ENCODE data around the gene ZBTB1. TPM values are rescaled to one million over a fixed set of nuclear protein-coding genes. Genes with fewer than 3 reads are reported as not detected.

Gene ZBTB1
- total and polyA plus RNA-seq, 2 donors (not counting 1 experiment from before 2014, with no cell fraction given) = 52.8 to 108 TPM

DNA sequence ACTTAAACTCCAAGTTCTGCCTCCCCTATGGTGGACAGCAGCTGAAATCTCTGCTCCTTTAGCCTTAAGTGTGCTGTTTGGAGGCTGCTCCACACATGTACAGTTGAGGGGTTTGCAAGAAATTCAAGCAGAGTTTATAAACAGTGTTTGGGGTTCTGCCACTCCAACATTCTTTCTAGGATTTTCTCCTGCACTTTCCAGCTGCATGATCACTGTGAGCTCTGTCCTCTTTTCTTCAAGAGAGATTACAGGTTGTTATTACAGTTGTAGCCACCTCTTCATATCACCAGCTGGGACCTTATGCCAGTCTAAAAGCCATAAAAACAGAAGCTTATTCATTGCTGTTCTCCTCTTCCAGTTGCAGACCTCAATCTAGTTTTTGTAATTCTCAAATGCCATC lies 9.3 kb upstream of the ZBTB1 start:
- intact Hi-C loops (cut with micrococcal nuclease) = no loop called here
- Histone ChIP-seq H2AFZ (ENCODE audit: insufficient read depth, low read depth, low read length, poor library complexity, severe bottlenecking) (no peak overlapping the region), H3K9me3 (ENCODE audit: control extremely low read depth in 1 of 3, control insufficient read depth in 2 of 3, insufficient read depth in 1 of 3, low read length in 2 of 3) (no peaks in the 10 kb centered on the region), H4K20me1 (ENCODE audit: control insufficient read depth, insufficient read depth, low read length, poor library complexity, severe bottlenecking) (peaks cover 5% of the 10 kb centered on the region), H3K36me3 (replicated peaks in 1 of 2; ENCODE audit: control extremely low read depth in 1 of 2, control insufficient read depth in 1 of 2, extremely low read depth in 1 of 2, insufficient read depth in 2 of 2, low read length in 1 of 2) (peaks cover 5 to 24% of the 10 kb centered on the region in 2 experiments), H3K4me1 (ENCODE audit: control insufficient read depth in 2 of 2, insufficient read depth in 2 of 2, low read length in 2 of 2) (peaks cover 7 to 8% of the 10 kb centered on the region in 2 donors), H3K9ac (ENCODE audit: low read length) (no peak overlapping the region), H3K79me2 (ENCODE audit: control insufficient read depth, insufficient read depth, low read length) (peaks cover 85% of the 10 kb centered on the region), H3K27ac (ENCODE audit: low read length in 2 of 2) (no peak overlapping the region), H3K4me2 (replicated peaks; ENCODE audit: low read depth, low read length, poor library complexity, severe bottlenecking) (no peak overlapping the region), H3K4me3 (ENCODE audit: control extremely low read depth in 1 of 5, extremely low read depth in 1 of 5, insufficient read depth in 1 of 5, low read depth in 2 of 5, low read length in 4 of 5) (no peak overlapping the region), H3K27me3 (replicated peaks in 1 of 4; ENCODE audit: control extremely low read depth in 1 of 4, control insufficient read depth in 3 of 4, insufficient read depth in 4 of 4, low read length in 3 of 4) (no peaks in the 10 kb centered on the region)
- ATAC-seq (ENCODE audit: low read depth) (no peak), DNase-seq (no peak)
- Mint-ChIP-seq H3K9me3 (ENCODE audit: insufficient read depth) (no peaks in the 10 kb centered on the region), H3K4me3 (no peak overlapping the region), H3K27me3 (no peaks in the 10 kb centered on the region), H3K4me1 (peaks cover 30% of the 10 kb centered on the region), H3K27ac (no peak overlapping the region)
- POLR2A ChIA-PET = no interaction called here
- TF ChIP-seq, protein P1, sequence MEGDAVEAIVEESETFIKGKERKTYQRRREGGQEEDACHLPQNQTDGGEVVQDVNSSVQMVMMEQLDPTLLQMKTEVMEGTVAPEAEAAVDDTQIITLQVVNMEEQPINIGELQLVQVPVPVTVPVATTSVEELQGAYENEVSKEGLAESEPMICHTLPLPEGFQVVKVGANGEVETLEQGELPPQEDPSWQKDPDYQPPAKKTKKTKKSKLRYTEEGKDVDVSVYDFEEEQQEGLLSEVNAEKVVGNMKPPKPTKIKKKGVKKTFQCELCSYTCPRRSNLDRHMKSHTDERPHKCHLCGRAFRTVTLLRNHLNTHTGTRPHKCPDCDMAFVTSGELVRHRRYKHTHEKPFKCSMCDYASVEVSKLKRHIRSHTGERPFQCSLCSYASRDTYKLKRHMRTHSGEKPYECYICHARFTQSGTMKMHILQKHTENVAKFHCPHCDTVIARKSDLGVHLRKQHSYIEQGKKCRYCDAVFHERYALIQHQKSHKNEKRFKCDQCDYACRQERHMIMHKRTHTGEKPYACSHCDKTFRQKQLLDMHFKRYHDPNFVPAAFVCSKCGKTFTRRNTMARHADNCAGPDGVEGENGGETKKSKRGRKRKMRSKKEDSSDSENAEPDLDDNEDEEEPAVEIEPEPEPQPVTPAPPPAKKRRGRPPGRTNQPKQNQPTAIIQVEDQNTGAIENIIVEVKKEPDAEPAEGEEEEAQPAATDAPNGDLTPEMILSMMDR (IDR thresholded peaks at IDR 0.05) = no peak
- no peak for TF ChIP-seq EZH2 (IDR thresholded peaks at IDR 0.05; ENCODE audit: borderline replicate concordance, insufficient read depth, low read depth, low read length, poor library complexity, severe bottlenecking)
- CTCF ChIA-PET = interaction anchor here (1.0 to 6.6 kb wide), 6 partner anchors 10 to 68 kb away, joined by 3 to 38 read pairs (median 10); no protein-coding TSS in a partner anchor

DNA sequence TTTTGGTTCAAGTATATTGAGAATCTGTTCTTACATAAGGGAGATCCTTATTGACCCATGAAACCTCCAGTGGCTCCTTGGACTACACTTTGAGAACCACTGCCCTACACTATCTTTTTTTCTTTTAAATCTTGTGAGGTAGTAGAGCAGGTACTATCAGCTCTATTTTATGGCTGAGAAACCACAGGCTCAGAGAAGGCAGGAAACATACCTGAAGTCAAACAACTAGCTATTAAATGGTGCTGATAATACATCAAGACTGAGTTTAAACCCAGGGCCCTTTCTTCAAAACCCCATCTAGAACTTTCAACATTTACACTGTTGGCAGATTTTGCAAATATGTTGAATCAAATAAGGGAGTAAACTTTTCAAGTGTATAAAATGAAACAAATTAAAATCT lies 7.8 kb upstream of the ZBTB1 start:
- DNase-seq = no peak
- H3K9ac ChIP-seq (ENCODE audit: low read length) = no peak overlapping the region
- peaks cover 22 to 23% of the 10 kb centered on the region in 2 donors for H3K4me1 ChIP-seq (ENCODE audit: control insufficient read depth in 2 of 2, insufficient read depth in 2 of 2, low read length in 2 of 2)
- no peaks in the 10 kb centered on the region for H3K27me3 ChIP-seq (replicated peaks in 1 of 4; ENCODE audit: control extremely low read depth in 1 of 4, control insufficient read depth in 3 of 4, insufficient read depth in 4 of 4, low read length in 3 of 4)
- no peak for ATAC-seq (ENCODE audit: low read depth)
- H3K9me3 ChIP-seq (ENCODE audit: control extremely low read depth in 1 of 3, control insufficient read depth in 2 of 3, insufficient read depth in 1 of 3, low read length in 2 of 3) = no peaks in the 10 kb centered on the region
- H3K4me2 ChIP-seq (replicated peaks; ENCODE audit: low read depth, low read length, poor library complexity, severe bottlenecking) = no peak overlapping the region
- CTCF ChIA-PET = interaction anchor here (0.6 to 6.6 kb wide), 10 partner anchors 9 to 1288 kb away, joined by 3 to 38 read pairs (median 4); partner anchors contain the start of gene MTHFD1
- intact Hi-C loops (cut with micrococcal nuclease) = no loop called here
- Mint-ChIP-seq H3K4me3 (no peak overlapping the region), H3K4me1 (peaks cover 39% of the 10 kb centered on the region), H3K27ac (no peak overlapping the region), H3K9me3 (ENCODE audit: insufficient read depth) (no peaks in the 10 kb centered on the region), H3K27me3 (no peaks in the 10 kb centered on the region)
- H3K36me3 ChIP-seq (replicated peaks in 1 of 2; ENCODE audit: control extremely low read depth in 1 of 2, control insufficient read depth in 1 of 2, extremely low read depth in 1 of 2, insufficient read depth in 2 of 2, low read length in 1 of 2) = peaks cover 0 to 20% of the 10 kb centered on the region in 2 experiments
- TF ChIP-seq, protein P1 (IDR thresholded peaks at IDR 0.05) = no peak
- TF ChIP-seq EZH2 (IDR thresholded peaks at IDR 0.05; ENCODE audit: borderline replicate concordance, insufficient read depth, low read depth, low read length, poor library complexity, severe bottlenecking) = no peak
- POLR2A ChIA-PET = interaction anchor here (0.9 kb wide), 1 partner anchor 13 kb away, joined by 3 read pairs; no protein-coding TSS in a partner anchor
- H4K20me1 ChIP-seq (ENCODE audit: control insufficient read depth, insufficient read depth, low read length, poor library complexity, severe bottlenecking) = peaks cover 5% of the 10 kb centered on the region
- H2AFZ ChIP-seq (ENCODE audit: insufficient read depth, low read depth, low read length, poor library complexity, severe bottlenecking) = no peak overlapping the region
- H3K27ac ChIP-seq (ENCODE audit: low read length in 2 of 2) = no peak overlapping the region
- H3K4me3 ChIP-seq (ENCODE audit: control extremely low read depth in 1 of 5, extremely low read depth in 1 of 5, insufficient read depth in 1 of 5, low read depth in 2 of 5, low read length in 4 of 5) = no peak overlapping the region
- peaks cover 83% of the 10 kb centered on the region for H3K79me2 ChIP-seq (ENCODE audit: control insufficient read depth, insufficient read depth, low read length)

Data from B cell (primary cell).